Kidney (tissue), 14 donors: ENCODE data around the gene RSRC1. TPM values are rescaled to one million over a fixed set of nuclear protein-coding genes. Genes with fewer than 3 reads are reported as not detected.

Experiments used
- DNase-seq, 5 donors: peaks; one replicate each; pipeline ENCODE4 v3.0.0-alpha.2; 2013 to 2020
- FAIRE-seq: peaks from 2 replicates; lab custom pipeline; 2012; peaks lifted over from hg19 to GRCh38; lab: Jason Lieb, UNC
- H3K27ac ChIP-seq, 2 donors: one replicate each; pipeline ENCODE4 v1.7.0; 2013; ENCODE audit warnings: low read depth in 2 of 2, low read length in 2 of 2, inconsistent platforms in 1 of 2
- H3K27me3 ChIP-seq: one replicate; pipeline ENCODE4 v1.7.1; 2013; ENCODE audit warnings: low read length, inconsistent platforms; ENCODE audit not compliant: control insufficient read depth, insufficient read depth
- H3K36me3 ChIP-seq, 3 donors: one replicate each; pipeline versions ENCODE4 v1.7.0 to v1.7.1; 2013; ENCODE audit warnings: low read length in 3 of 3, control low read depth in 1 of 3, inconsistent platforms in 1 of 3; ENCODE audit not compliant: insufficient read depth in 3 of 3, control insufficient read depth in 2 of 3
- H3K4me1 ChIP-seq, 3 donors: one replicate each; pipeline versions ENCODE4 v1.7.0 to v1.7.1; 2013; ENCODE audit warnings: low read length in 3 of 3, inconsistent platforms in 1 of 3, low read depth in 1 of 3; ENCODE audit not compliant: control insufficient read depth in 2 of 3, insufficient read depth in 2 of 3
- H3K4me3 ChIP-seq, 3 donors: one replicate each; pipeline versions ENCODE4 v1.7.0 to v1.8.1; 2013; ENCODE audit warnings: low read length in 3 of 3, control low read depth in 1 of 3, inconsistent platforms in 1 of 3
- H3K9ac ChIP-seq, 3 donors: one replicate each; pipeline versions ENCODE4 v1.7.0 to v1.7.1; 2013; ENCODE audit warnings: low read length in 3 of 3, control low read depth in 1 of 3, inconsistent platforms in 1 of 3
- H3K9me3 ChIP-seq, 3 donors: one replicate each; pipeline versions ENCODE4 v1.7.0 to v1.7.1; 2013; ENCODE audit warnings: low read length in 3 of 3, control low read depth in 1 of 3, inconsistent platforms in 1 of 3; ENCODE audit not compliant: control insufficient read depth in 2 of 3, insufficient read depth in 1 of 3
- CTCF ChIP-seq: IDR thresholded peaks from 3 replicates; pipeline ENCODE4 v1.5.1; 2012; ENCODE audit warnings: mild to moderate bottlenecking, moderate library complexity, borderline replicate concordance; ENCODE audit not compliant: insufficient read depth; ENCODE audit errors: extremely low read depth
- intact Hi-C: fragments of 100-400 bp; cut with DNase I; formaldehyde crosslinking; loops from one replicate; pipeline ENCODE4 v1.11.1; 2022
- polyA plus RNA-seq: library from polyadenylated mRNA; stranded (reverse); fragments of 350-450 nt; fragmentation: Illumina TruSeq; extraction: RNeasy Lipid Tissue Mini Kit (QIAGEN cat#74804); gene quantifications from one replicate; pipeline ENCODE4 v1.2.3, GENCODE V29; 2014; ENCODE audit warnings: low read depth, low replicate concordance; ENCODE audit not compliant: insufficient read depth
- total RNA-seq: library from RNA; stranded (reverse); fragmentation: NEBNext Ultra II Directional; extraction: Animal tissue kit (Norgen Biotek cat#: 25700); gene quantifications from one replicate; pipeline ENCODE4 v1.2.1, GENCODE V29; 2021
- donor health status: control.
- donor health status: control.
- donor health status: control.
- donor health status: control.
- donor health status: control.
- donor health status: DM: yes; HTN: yes; CAD: no.
- donor health status: Normal renal cell carcinoma (clear cell type).

RSRC1 gene
- total and polyA plus RNA-seq, 2 donors from 2014 or later = 14.3 to 33.8 TPM

GRCh38 chr3:158403013-158403412 is 293.1 kb downstream of the RSRC1 start:
- Histone ChIP-seq H3K27me3 (no peaks in the 10 kb centered on the region), H3K27ac (no peak overlapping the region), H3K9me3 (no peaks in the 10 kb centered on the region), H3K36me3 (no peaks in the 10 kb centered on the region), H3K9ac (no peak overlapping the region), H3K4me3 (no peak overlapping the region), H3K4me1 (no peaks in the 10 kb centered on the region)
- DNase-seq (no peak), FAIRE-seq (no peak)
- intact Hi-C loops = no loop called here
- no peak for TF ChIP-seq CTCF

GRCh38 chr3:158404131-158404718 is 294.3 kb downstream of the RSRC1 start:
- intact Hi-C loops = no loop called here
- Histone ChIP-seq H3K9ac (no peak overlapping the region), H3K4me3 (no peak overlapping the region), H3K27me3 (no peaks in the 10 kb centered on the region), H3K36me3 (no peaks in the 10 kb centered on the region), H3K4me1 (no peaks in the 10 kb centered on the region), H3K27ac (no peak overlapping the region), H3K9me3 (no peaks in the 10 kb centered on the region)
- FAIRE-seq = no peak
- no peak for DNase-seq
- no peak for TF ChIP-seq CTCF

- intact Hi-C loops = no loop called here
- no peak overlapping the region for H3K9ac ChIP-seq
- no peak for TF ChIP-seq CTCF
- no peaks in the 10 kb centered on the region for H3K9me3 ChIP-seq
- DNase-seq (no peak), FAIRE-seq (no peak)
- no peaks in the 10 kb centered on the region for H3K4me1 ChIP-seq
- no peak overlapping the region for H3K4me3 ChIP-seq
- H3K36me3 ChIP-seq = no peaks in the 10 kb centered on the region
- H3K27me3 ChIP-seq = no peaks in the 10 kb centered on the region
- no peak overlapping the region for H3K27ac ChIP-seq
Measured at GRCh38 chr3:158405507-158405906, 295.6 kb downstream of the RSRC1 start.
